HepG2 (cell line): Measurements from ENCODE around the gene SPEM2. TPM values are rescaled to one million over a fixed set of nuclear protein-coding genes. Genes with fewer than 3 reads are reported as not detected.

ENCODE experiments used
- ARHGAP35 ChIP-seq: sonication (generic); formaldehyde crosslinking; IDR thresholded peaks from 2 replicates; pipeline ENCODE4 v1.9.0; 2022; ENCODE audit warnings: mild to moderate bottlenecking, inconsistent platforms, moderate library complexity, missing genetic modification reagents, borderline replicate concordance
- CREB1 ChIP-seq, 2 experiments: fragments of 450-650 bp in 1 of 2; IDR thresholded peaks; 2 replicates each; pipeline ENCODE4 v1.6.1; 2016 to 2017; ENCODE audit warnings: control low read depth in 1 of 2, mild to moderate bottlenecking in 1 of 2, missing compliant biosample characterization in 1 of 2, missing genetic modification characterization in 1 of 2
- HOXA3 ChIP-seq: sonication (generic); formaldehyde crosslinking; IDR thresholded peaks from 2 replicates; pipeline ENCODE4 v1.5.0; 2020; ENCODE audit warnings: missing genetic modification reagents
- MYC ChIP-seq: sonication (generic); formaldehyde crosslinking; IDR thresholded peaks from 2 replicates; pipeline ENCODE4 v1.9.0; 2021; ENCODE audit warnings: missing genetic modification reagents, borderline replicate concordance
- NCOA1 ChIP-seq: sonication (generic); formaldehyde crosslinking; IDR thresholded peaks from 2 replicates; pipeline ENCODE4 v1.9.0; 2021; ENCODE audit warnings: missing genetic modification reagents
- NR2F6 ChIP-seq, 2 experiments: IDR thresholded peaks; 2 replicates each; pipeline ENCODE4 v1.6.1; 2016; ENCODE audit warnings: antibody characterized with exemption in 1 of 2, mild to moderate bottlenecking in 1 of 2
- SIX1 ChIP-seq: sonication (generic); formaldehyde crosslinking; IDR thresholded peaks from 2 replicates; pipeline ENCODE4 v1.4.0; 2020; ENCODE audit warnings: missing genetic modification reagents, borderline replicate concordance
- ZC3H13 ChIP-seq: sonication (generic); formaldehyde crosslinking; IDR thresholded peaks from 2 replicates; pipeline ENCODE4 v1.8.1; 2023; ENCODE audit warnings: mild to moderate bottlenecking, missing genetic modification reagents, moderate library complexity
- ZFP90 ChIP-seq: sonication (generic); formaldehyde crosslinking; IDR thresholded peaks from 2 replicates; pipeline ENCODE4 v1.8.0; 2022; ENCODE audit warnings: missing genetic modification reagents, mild to moderate bottlenecking, inconsistent platforms, borderline replicate concordance
- ZNF317 ChIP-seq: sonication (generic); formaldehyde crosslinking; IDR thresholded peaks from 2 replicates; pipeline ENCODE4 v1.5.0; 2020; ENCODE audit warnings: mild to moderate bottlenecking, missing genetic modification reagents
- ZNF468 ChIP-seq: sonication (generic); formaldehyde crosslinking; IDR thresholded peaks from 2 replicates; pipeline ENCODE4 v1.8.0; 2022; ENCODE audit warnings: mild to moderate bottlenecking, moderate library complexity, missing genetic modification reagents
- ZNF678 ChIP-seq: sonication (generic); formaldehyde crosslinking; IDR thresholded peaks from 2 replicates; pipeline ENCODE4 v1.4.0; 2020; ENCODE audit warnings: mild to moderate bottlenecking, missing genetic modification reagents
- ZNF761 ChIP-seq: sonication (generic); formaldehyde crosslinking; conservative IDR thresholded peaks from 2 replicates; pipeline ENCODE4 v1.4.0; 2020; ENCODE audit warnings: mild to moderate bottlenecking, missing genetic modification reagents
- polyA plus RNA-seq, 8 experiments: library from polyadenylated mRNA; depleted of rRNA in 3 of 8; stranded (reverse) in 7 of 8; unstranded in 1 of 8; fragments of >200 nt; fragmentation: Illumina TruSeq in 4 of 8; extraction: Trizol in 4 of 8; gene quantifications; 2 replicates each; pipeline versions ENCODE4 v1.2.1 to v1.2.3, GENCODE V29; 2011 to 2016; ENCODE audit warnings: low read depth in 4 of 8, missing spikeins in 1 of 8, mixed read lengths in 1 of 8; ENCODE audit not compliant: insufficient read depth in 1 of 8
- total RNA-seq, 5 experiments: library from RNA; depleted of rRNA; stranded (reverse); fragments of >200 nt; fragmentation: Illumina TruSeq; extraction: Trizol; gene quantifications; 2 replicates each; pipeline ENCODE4 v1.2.3, GENCODE V29; 2016; ENCODE audit warnings: low read depth in 1 of 5
- TF ChIP-seq, protein P1 (sequence below): sonication (generic); formaldehyde crosslinking; IDR thresholded peaks from 2 replicates; pipeline ENCODE4 v1.8.1; 2023; ENCODE audit warnings: mild to moderate bottlenecking, moderate library complexity, missing genetic modification reagents
- TF ChIP-seq, protein P2 (sequence below): sonication (generic); formaldehyde crosslinking; IDR thresholded peaks from 2 replicates; pipeline ENCODE4 v1.9.0; 2021; ENCODE audit warnings: mild to moderate bottlenecking, missing genetic modification reagents
- TF ChIP-seq, protein P3 (sequence below): IDR thresholded peaks from 2 replicates; pipeline ENCODE4 v1.6.1; 2016; ENCODE audit warnings: mild to moderate bottlenecking
- TF ChIP-seq, protein P4 (sequence below): sonication (generic); formaldehyde crosslinking; IDR thresholded peaks from 2 replicates; pipeline ENCODE4 v1.4.0; 2020; ENCODE audit warnings: missing genetic modification reagents

Gene SPEM2
- total and polyA plus RNA-seq, 2 of the 13 experiments (the other 11 are each of a cell fraction or from before 2014, with no cell fraction given) = not detected

DNA sequence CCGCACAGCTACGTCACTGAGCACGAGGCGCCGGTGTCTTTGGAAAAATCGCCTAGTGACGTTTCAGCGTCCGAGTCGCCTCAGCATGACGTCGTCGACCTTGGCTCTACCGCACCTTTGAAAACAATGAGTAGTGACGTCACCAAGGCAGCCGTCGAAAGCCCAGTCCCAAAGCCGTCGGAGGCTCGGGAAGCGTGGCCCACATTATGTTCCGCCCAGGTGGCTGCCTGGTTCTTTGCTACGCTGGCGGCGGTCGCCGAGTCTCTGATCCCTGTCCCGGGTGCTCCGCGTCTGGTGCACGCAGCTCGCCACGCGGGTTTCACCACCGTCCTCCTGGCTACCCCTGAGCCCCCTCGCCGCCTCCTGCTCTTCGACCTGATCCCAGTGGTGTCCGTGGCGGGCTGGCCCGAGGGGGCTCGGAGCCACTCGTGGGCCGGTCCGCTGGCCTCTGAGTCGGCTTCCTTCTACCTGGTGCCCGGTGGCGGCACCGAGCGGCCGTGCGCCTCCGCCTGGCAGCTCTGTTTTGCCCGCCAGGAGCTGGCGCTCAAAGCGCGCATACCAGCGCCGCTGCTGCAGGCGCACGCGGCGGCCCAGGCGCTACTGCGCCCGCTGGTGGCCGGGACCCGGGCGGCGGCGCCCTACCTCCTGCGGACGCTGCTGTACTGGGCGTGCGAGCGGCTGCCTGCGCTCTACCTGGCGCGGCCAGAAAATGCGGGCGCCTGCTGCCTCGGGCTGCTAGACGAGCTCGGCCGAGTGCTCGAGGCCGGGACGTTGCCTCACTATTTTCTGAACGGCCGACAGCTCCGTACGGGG, 11.3 kb downstream of the SPEM2 start (continued):
- TF ChIP-seq ZFP90 (CRISPR knock-in tag) = no peak
- no peak for TF ChIP-seq ZC3H13 (CRISPR knock-in tag)
- TF ChIP-seq ZNF678 = no peak
- TF ChIP-seq ARHGAP35 = 0 out of 2 replicates have a peak, but pooled peaks have one; percentile 35
- peak; percentile 80 for TF ChIP-seq MYC (CRISPR knock-in tag)
- TF ChIP-seq SIX1 (CRISPR knock-in tag) = no peak
- no peak for TF ChIP-seq ZNF317
- TF ChIP-seq, protein P1, sequence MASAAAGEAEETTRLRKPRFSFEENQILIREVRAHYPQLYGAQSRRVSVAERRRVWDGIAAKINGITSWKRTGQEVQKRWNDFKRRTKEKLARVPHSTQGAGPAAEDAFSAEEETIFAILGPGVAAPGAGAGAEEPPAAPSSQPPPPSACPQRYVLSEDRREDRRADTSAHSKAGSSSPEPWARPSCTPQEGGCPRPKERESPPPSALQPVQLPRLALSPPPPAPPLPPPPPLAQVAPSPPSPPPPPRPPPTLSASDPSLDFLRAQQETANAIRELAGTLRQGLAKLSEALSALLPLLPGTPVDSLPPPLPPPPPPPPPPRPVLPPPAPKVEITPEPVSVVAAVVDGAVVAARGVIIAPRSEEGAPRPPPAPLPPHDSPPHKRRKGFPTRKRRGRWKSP (CRISPR knock-in tag) = peak; percentile 90
- TF ChIP-seq HOXA3 = peak; percentile 63
- TF ChIP-seq NCOA1 (CRISPR knock-in tag) = no peak
- TF ChIP-seq, protein P2, sequence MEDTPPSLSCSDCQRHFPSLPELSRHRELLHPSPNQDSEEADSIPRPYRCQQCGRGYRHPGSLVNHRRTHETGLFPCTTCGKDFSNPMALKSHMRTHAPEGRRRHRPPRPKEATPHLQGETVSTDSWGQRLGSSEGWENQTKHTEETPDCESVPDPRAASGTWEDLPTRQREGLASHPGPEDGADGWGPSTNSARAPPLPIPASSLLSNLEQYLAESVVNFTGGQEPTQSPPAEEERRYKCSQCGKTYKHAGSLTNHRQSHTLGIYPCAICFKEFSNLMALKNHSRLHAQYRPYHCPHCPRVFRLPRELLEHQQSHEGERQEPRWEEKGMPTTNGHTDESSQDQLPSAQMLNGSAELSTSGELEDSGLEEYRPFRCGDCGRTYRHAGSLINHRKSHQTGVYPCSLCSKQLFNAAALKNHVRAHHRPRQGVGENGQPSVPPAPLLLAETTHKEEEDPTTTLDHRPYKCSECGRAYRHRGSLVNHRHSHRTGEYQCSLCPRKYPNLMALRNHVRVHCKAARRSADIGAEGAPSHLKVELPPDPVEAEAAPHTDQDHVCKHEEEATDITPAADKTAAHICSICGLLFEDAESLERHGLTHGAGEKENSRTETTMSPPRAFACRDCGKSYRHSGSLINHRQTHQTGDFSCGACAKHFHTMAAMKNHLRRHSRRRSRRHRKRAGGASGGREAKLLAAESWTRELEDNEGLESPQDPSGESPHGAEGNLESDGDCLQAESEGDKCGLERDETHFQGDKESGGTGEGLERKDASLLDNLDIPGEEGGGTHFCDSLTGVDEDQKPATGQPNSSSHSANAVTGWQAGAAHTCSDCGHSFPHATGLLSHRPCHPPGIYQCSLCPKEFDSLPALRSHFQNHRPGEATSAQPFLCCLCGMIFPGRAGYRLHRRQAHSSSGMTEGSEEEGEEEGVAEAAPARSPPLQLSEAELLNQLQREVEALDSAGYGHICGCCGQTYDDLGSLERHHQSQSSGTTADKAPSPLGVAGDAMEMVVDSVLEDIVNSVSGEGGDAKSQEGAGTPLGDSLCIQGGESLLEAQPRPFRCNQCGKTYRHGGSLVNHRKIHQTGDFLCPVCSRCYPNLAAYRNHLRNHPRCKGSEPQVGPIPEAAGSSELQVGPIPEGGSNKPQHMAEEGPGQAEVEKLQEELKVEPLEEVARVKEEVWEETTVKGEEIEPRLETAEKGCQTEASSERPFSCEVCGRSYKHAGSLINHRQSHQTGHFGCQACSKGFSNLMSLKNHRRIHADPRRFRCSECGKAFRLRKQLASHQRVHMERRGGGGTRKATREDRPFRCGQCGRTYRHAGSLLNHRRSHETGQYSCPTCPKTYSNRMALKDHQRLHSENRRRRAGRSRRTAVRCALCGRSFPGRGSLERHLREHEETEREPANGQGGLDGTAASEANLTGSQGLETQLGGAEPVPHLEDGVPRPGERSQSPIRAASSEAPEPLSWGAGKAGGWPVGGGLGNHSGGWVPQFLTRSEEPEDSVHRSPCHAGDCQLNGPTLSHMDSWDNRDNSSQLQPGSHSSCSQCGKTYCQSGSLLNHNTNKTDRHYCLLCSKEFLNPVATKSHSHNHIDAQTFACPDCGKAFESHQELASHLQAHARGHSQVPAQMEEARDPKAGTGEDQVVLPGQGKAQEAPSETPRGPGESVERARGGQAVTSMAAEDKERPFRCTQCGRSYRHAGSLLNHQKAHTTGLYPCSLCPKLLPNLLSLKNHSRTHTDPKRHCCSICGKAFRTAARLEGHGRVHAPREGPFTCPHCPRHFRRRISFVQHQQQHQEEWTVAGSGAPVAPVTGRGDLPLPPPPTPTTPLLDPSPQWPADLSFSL (CRISPR knock-in tag) = no peak
- peak; percentile 74 for TF ChIP-seq CREB1 (IDR thresholded peaks at IDR 0.05)
- TF ChIP-seq CREB1 (CRISPR knock-in tag; IDR thresholded peaks at IDR 0.05) = no peak
- no peak for TF ChIP-seq ZNF468 (CRISPR knock-in tag)
- TF ChIP-seq, protein P3, sequence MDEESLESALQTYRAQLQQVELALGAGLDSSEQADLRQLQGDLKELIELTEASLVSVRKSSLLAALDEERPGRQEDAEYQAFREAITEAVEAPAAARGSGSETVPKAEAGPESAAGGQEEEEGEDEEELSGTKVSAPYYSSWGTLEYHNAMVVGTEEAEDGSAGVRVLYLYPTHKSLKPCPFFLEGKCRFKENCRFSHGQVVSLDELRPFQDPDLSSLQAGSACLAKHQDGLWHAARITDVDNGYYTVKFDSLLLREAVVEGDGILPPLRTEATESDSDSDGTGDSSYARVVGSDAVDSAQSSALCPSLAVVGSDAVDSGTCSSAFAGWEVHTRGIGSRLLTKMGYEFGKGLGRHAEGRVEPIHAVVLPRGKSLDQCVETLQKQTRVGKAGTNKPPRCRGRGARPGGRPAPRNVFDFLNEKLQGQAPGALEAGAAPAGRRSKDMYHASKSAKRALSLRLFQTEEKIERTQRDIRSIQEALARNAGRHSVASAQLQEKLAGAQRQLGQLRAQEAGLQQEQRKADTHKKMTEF (CRISPR knock-in tag) = no peak
- TF ChIP-seq, protein P4, sequence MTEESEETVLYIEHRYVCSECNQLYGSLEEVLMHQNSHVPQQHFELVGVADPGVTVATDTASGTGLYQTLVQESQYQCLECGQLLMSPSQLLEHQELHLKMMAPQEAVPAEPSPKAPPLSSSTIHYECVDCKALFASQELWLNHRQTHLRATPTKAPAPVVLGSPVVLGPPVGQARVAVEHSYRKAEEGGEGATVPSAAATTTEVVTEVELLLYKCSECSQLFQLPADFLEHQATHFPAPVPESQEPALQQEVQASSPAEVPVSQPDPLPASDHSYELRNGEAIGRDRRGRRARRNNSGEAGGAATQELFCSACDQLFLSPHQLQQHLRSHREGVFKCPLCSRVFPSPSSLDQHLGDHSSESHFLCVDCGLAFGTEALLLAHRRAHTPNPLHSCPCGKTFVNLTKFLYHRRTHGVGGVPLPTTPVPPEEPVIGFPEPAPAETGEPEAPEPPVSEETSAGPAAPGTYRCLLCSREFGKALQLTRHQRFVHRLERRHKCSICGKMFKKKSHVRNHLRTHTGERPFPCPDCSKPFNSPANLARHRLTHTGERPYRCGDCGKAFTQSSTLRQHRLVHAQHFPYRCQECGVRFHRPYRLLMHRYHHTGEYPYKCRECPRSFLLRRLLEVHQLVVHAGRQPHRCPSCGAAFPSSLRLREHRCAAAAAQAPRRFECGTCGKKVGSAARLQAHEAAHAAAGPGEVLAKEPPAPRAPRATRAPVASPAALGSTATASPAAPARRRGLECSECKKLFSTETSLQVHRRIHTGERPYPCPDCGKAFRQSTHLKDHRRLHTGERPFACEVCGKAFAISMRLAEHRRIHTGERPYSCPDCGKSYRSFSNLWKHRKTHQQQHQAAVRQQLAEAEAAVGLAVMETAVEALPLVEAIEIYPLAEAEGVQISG = 0 out of 2 replicates have a peak, but pooled peaks have one; percentile 25
- TF ChIP-seq NR2F6 (IDR thresholded peaks at IDR 0.05) = no peak
- no peak for TF ChIP-seq NR2F6 (CRISPR knock-in tag; IDR thresholded peaks at IDR 0.05)
- no peak for TF ChIP-seq ZNF761 (CRISPR knock-in tag)
